Nephron progenitor cell (in vitro differentiated cells): ENCODE results near the gene OLIG2.

Source experiments
- DNase-seq: peaks from one replicate; pipeline ENCODE4 v3.0.0; 2021
- H3K27ac Mint-ChIP-seq: 2 replicates; pipeline ENCODE4 v1.8.0; 2021; ENCODE audit warnings: mild to moderate bottlenecking, moderate library complexity, mixed read lengths
- H3K27me3 Mint-ChIP-seq: 2 replicates; pipeline ENCODE4 v1.8.0; 2021; ENCODE audit warnings: mild to moderate bottlenecking, low read depth, mixed read lengths; ENCODE audit not compliant: poor library complexity
- H3K36me3 Mint-ChIP-seq: 2 replicates; pipeline ENCODE4 v1.8.0; 2021; ENCODE audit warnings: low read depth, mixed read lengths
- H3K4me1 Mint-ChIP-seq: 2 replicates; pipeline ENCODE4 v1.8.0; 2021; ENCODE audit warnings: mixed read lengths
- H3K4me3 Mint-ChIP-seq: 2 replicates; pipeline ENCODE4 v1.8.0; 2021; ENCODE audit warnings: mild to moderate bottlenecking, moderate library complexity, mixed read lengths
- H3K9me3 Mint-ChIP-seq: 2 replicates; pipeline ENCODE4 v1.8.0; 2021; ENCODE audit warnings: mild to moderate bottlenecking, moderate library complexity, mixed read lengths
- CTCF ChIP-seq: fragments of 200-600 bp; sonication (generic); IDR thresholded peaks from 2 replicates; pipeline ENCODE4 v1.5.0; 2021; ENCODE audit warnings: antibody characterized with exemption

Gene OLIG2

GRCh38 chr21:33008333-33009051, 17.2 kb upstream of the OLIG2 start:
- TF ChIP-seq CTCF, result no peak
- Mint-ChIP-seq H3K27ac (no peak overlapping the region), H3K36me3 (no peaks in the 10 kb centered on the region), H3K4me1 (no peaks in the 10 kb centered on the region), H3K4me3 (no peak overlapping the region), H3K27me3 (peaks cover 66% of the 10 kb centered on the region), H3K9me3 (no peaks in the 10 kb centered on the region)
- DNase-seq, result no peak

- Mint-ChIP-seq H3K27me3 (peaks cover 68% of the 10 kb centered on the region), H3K4me3 (no peak overlapping the region), H3K27ac (no peak overlapping the region), H3K36me3 (no peaks in the 10 kb centered on the region), H3K9me3 (no peaks in the 10 kb centered on the region), H3K4me1 (no peaks in the 10 kb centered on the region)
- no peak for DNase-seq
- no peak for TF ChIP-seq CTCF
Observed at GRCh38 chr21:33010931-33011330, 14.8 kb upstream of the OLIG2 start.

- H3K27ac Mint-ChIP-seq, result no peak overlapping the region
- no peak for DNase-seq
Observed at GRCh38 chr21:33011462-33011861, 14.3 kb upstream of the OLIG2 start.

GRCh38 chr21:33013626-33014025, 12.1 kb upstream of the OLIG2 start:
- H3K9me3 Mint-ChIP-seq, result no peaks in the 10 kb centered on the region
- H3K27me3 Mint-ChIP-seq, result peaks cover 76% of the 10 kb centered on the region
- DNase-seq, result no peak
- TF ChIP-seq CTCF, result no peak
- H3K4me1 Mint-ChIP-seq, result no peaks in the 10 kb centered on the region
- no peaks in the 10 kb centered on the region for H3K36me3 Mint-ChIP-seq
- H3K4me3 Mint-ChIP-seq, result no peak overlapping the region
- no peak overlapping the region for H3K27ac Mint-ChIP-seq

More at GRCh38 chr21:33011462-33011861, 14.3 kb upstream of the OLIG2 start:
- Mint-ChIP-seq H3K4me1 (no peaks in the 10 kb centered on the region), H3K36me3 (no peaks in the 10 kb centered on the region), H3K27me3 (peaks cover 68% of the 10 kb centered on the region), H3K9me3 (no peaks in the 10 kb centered on the region), H3K4me3 (no peak overlapping the region)
- TF ChIP-seq CTCF, result no peak

- no peak for TF ChIP-seq CTCF
- Mint-ChIP-seq H3K4me1 (peaks cover 7% of the 10 kb centered on the region), H3K27ac (no peak overlapping the region), H3K9me3 (no peaks in the 10 kb centered on the region), H3K4me3 (no peak overlapping the region), H3K27me3 (peaks cover 77% of the 10 kb centered on the region), H3K36me3 (no peaks in the 10 kb centered on the region)
- no peak for DNase-seq
Observed at GRCh38 chr21:33014331-33014730, 11.4 kb upstream of the OLIG2 start.

- Mint-ChIP-seq H3K9me3 (no peaks in the 10 kb centered on the region), H3K4me1 (peaks cover 9% of the 10 kb centered on the region), H3K27ac (no peak overlapping the region), H3K36me3 (no peaks in the 10 kb centered on the region), H3K27me3 (peaks cover 83% of the 10 kb centered on the region), H3K4me3 (no peak overlapping the region)
- DNase-seq, result no peak
- no peak for TF ChIP-seq CTCF
Observed at GRCh38 chr21:33015096-33015495, 10.6 kb upstream of the OLIG2 start.
